HG02852 (cell line): Measurements from ENCODE around the gene CHID1.

Source experiments
- ATAC-seq: cut with Tn5 transposase; IDR thresholded peaks from one replicate; pipeline ENCODE4 v1.9.1; 2021; ENCODE audit warnings: mild to moderate bottlenecking, moderate library complexity; ENCODE audit not compliant: unreplicated experiment

CHID1 gene

DNA sequence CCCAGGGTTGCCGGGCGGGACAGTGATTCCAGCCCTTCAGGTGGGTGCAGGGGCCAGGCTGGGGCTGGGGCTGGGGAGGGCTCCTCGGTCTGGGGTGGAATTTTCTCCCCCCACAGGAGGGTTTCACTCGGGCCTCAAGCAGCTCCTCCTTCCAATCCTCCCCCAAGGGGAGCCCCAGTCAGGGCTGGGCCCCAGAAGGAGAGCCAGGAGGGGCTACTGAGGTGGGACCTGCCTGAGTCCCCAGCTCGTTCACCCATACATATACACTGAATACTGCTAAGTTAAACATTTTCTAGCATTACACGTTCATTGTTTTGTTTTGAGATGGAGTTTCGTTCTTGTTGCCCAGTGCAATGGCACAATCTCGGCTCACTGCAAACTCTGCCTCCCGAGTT lies 84.4 kb downstream of the CHID1 start:
- ATAC-seq, result no peak

DNA sequence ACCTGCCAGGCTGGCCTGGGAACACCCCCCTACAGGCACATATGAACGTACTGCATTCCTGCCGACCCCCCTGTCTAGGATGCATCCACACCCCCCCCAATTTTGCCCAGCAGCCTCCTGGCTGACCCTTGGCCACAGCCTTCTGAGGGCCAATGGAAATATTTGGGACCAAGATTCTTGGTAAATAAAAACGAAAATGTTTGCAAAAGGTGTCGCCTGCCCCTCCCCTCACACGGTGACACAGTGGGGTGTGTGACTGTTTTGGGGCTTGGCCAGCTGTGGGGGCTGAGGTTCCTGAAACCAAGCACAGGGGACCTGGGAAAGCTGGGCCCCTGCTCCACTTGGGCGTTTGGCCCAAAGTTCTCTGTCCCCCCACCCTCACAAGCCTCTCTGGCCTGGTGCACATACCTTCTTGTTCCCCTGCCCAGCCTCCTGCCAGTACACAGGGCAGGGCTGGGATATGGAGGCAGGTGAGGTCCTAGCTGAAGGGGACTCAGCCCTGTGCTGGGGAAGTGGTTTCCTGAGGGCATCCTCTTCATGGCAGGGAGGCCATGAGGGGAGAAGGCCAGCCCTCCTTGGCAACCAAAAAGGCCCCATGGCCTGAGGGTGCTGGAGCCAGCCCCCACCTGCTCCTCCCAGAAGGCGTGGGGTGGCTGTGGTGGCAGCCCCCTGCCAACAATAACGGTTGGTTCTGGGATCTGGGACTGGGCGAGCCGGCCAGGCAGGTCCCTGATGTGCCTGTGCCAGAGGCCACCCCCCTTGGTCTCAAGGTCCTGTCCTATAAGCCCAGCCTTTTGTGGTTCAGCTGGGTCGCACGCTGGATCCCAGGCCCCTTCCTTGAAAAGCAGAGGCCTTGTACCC lies 85.0 kb downstream of the CHID1 start:
- ATAC-seq, result no peak

GRCh38 chr11:824942-825341 lies 85.7 kb downstream of the CHID1 start:
- no peak for ATAC-seq

- ATAC-seq, result no peak
These were observed 86.2 kb downstream of the CHID1 start for GRCh38 chr11:824292-824880.

DNA sequence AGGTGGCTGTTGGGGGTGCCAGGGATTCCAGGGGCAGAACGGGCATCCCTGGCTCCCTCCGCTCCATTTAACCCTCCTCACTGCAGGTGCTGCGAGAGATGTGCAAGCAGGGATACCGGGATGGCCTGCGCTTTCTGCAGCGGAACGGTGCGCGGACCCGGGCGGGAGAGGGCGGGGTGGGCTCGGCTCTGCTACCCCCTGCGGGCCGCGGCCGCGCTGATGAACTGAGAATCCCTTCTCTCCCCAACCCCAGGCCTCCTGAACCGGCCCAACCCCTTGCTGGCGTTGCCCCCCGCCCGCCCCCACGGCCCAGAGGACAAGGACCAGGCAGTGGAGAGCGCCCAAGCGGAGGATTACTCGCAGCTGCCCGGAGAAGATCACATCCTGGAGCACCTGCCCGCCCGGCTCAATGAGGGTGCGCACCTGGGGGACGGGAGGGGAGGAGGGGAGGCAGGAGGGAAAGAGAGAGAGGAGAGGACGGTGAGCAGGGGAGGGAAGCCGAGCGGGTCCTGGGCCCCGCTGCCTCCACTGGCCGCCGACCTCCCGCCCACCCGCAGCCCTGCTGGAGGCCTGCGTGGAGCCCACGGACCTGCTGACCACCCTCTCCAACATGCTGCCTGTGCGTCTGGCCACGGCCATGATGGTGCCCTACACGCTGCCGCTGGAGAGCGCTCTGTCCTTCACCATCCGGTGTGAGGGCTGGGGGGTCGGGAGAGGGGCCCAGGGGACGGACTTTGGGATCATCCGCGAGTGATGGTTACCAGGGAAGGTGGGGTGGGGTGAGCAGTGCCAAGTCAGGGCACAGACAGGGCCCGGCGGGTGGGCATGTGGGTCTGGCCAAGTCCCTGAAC lies 86.9 kb downstream of the CHID1 start:
- ATAC-seq, result no peak

DNA sequence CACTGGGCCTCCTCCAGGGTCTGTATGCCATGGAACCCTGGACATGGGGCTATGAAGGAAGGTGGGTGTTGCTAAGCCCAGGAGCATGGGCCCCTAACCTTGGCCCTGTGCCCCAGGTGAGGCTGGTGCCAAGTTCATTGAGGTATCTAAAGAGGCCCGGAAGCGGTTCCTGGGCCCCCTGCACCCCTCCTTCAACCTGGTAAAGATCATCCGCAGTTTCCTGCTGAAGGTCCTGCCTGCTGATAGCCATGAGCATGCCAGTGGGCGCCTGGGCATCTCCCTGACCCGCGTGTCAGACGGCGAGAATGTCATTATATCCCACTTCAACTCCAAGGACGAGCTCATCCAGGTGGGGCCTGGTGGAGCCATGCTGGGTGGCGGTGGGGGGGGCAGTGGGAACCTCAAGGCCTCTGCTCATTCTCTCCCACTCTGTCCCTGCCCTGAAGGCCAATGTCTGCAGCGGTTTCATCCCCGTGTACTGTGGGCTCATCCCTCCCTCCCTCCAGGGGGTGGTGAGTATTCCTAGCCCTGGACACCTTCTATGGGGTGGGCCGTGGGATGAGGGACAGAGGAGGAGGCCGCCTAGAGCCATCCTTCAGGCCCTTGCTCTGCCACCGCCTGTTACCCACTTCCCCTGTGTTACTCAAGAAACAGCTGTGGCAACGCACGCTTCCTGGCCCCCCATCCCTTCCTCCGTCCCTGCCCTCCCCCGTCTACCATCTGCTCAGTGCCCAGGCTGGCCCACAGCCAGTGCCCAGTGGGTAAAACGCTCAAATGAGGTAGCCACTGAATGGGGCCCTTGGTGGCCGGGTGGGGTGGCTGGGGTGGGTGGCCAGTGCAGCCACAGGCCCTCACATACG lies 88.9 kb downstream of the CHID1 start:
- no peak for ATAC-seq

DNA sequence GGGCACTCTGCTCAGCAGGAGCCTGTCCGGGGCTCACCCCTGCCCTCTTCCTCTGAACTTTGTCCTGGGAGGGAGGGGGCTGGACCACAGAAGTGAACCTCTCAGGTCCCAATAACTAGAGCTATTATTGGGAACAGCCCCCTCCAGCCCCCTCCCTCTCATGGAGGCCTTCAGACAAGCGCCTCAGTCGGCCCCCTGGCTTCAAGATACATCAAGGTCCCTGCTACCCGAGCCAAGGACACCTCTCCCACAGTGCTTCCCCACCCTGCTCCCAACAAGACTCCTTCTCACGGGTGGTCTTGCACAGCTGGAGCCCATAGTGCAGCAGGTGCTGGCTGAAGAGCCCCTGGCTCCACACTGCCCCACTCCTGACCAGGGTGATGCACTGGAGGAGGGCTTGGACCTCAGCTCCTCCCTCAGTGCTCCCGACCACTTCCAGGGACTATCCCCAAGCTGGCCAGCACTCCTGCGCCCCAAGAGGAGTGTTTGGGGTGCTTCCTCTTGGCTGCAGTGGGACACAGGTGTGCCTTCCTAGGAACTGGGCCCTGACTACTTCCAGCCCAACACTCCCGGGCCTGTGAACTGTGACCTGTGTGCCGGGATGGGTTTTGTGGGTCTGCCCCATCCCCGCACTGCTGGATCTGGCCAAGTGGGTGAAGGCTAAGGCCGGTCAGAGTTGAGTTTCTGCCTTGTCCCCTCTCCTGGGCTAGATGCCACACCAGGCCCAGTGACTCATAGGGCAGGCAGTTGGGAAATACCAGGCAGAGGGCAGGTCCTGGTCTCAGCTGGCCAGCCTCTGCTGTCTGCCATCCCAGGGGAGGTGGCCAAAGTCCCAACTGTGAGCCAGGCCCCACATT lies 89.7 kb downstream of the CHID1 start:
- no peak for ATAC-seq

DNA sequence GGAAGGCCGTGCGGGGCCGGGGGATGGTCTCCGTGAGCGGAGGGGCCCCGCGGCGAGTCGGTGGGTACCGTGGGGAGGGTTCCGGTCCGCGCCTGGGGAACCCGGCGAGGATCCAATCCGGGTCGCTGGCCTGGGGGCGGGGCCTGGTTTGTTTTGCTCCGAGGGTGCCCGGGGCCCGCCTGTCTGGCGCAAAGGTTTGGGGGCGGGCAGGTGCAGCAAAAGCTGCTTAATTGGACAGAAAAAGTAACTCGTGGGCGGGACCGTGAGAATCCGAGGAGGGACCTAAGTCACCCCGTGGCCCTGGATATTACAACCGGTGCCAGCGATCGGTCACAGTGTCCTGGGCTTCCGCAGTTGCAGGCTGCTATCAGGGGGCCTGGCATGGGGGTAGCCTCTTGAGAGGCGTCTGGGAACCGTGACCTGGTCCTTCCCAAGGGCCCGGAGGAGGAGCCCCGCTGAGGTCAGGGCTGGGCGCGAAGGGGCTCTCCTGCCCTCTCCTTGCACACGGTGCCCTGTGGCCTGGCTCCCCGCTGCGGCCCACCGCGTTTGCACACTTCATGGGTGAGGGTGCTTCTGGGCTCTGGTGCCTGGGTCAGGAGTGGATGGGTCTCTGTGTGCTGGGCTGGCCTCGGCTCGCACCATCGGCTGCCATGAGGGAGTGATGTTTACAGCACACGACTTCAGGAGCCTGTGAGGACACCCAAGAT lies 90.5 kb downstream of the CHID1 start:
- peak; percentile 60 for ATAC-seq

- peak; percentile 72 for ATAC-seq
These were observed 91.3 kb downstream of the CHID1 start for GRCh38 chr11:819129-819931.

DNA sequence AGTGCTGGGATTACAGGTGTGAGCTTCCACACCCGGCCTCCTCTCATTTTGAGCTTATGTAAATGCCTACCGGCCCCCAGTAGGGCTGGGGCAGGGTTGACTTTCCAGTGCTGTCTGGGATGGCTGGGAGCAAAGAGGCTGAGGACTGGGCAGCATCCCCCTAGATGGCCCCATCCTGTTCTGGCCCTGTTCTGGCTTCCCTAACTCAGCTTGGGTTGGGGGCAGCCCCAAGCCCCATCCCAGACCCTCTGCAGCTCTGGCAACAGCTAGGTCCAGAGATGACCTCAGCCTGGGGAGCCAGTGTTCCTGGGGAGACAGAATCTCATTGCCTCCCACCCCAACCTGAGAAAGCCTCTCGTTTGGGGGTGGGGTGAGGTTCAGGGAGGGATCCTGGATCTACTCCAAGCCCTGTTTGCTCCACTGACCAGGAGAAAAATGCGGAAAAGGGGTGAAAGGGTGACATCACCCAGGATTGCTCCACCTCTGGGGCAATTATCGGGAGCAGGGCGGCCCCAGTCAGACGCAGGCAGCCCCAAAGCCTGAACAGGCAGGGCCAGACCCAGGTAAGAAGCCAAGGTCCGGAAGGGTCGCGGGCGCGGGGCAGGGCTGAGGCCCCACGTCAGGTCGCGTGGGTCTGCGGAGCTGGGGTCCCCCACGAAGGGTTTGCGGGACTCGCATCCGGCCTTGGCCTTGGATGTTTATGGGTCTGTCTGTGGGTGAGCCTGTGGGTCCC lies 92.0 kb downstream of the CHID1 start, which contains the start of gene PNPLA2:
Gene PNPLA2, plus strand, starts transcription at position 519 of the 733 bp plus-strand sequence. CDS start 805 bp downstream, outside the sequence.
- no peak for ATAC-seq
